ENCODE results near the gene ZNF217.
"Not testable (repeated sequence)": the region's sequence is repeated elsewhere in the genome, so short reads cannot be mapped to it uniquely, and the experiment has no call there.

ZNF217 gene

GRCh38 chr20:53593466-53594007 lies at the start of gene ZNF217:
ZNF217 (minus strand) TSS chr20:53593839; CDS start chr20:53582826, 11,013 bp downstream.
- not testable (repeated sequence) for DNase-seq

GRCh38 chr20:53643031-53643832 lies 49.6 kb upstream of the ZNF217 start:
- DNase-seq, result no peak

GRCh38 chr20:53642196-53643030 lies 48.8 kb upstream of the ZNF217 start:
- DNase-seq, result no peak

GRCh38 chr20:53639647-53640440 lies 46.2 kb upstream of the ZNF217 start:
- no peak for DNase-seq

- DNase-seq, result no peak
Measured at GRCh38 chr20:53639128-53639527, 45.5 kb upstream of the ZNF217 start.

- DNase-seq, result not testable (repeated sequence)
Measured at GRCh38 chr20:53637310-53637709, 43.7 kb upstream of the ZNF217 start.

- DNase-seq, result no peak
Measured at GRCh38 chr20:53636540-53637097, 43.0 kb upstream of the ZNF217 start.

- no peak for DNase-seq
Measured at GRCh38 chr20:53635221-53635620, 41.6 kb upstream of the ZNF217 start.

- no peak for DNase-seq
Measured at GRCh38 chr20:53631909-53632662, 38.4 kb upstream of the ZNF217 start.

- no peak for DNase-seq
Measured at GRCh38 chr20:53629436-53629835, 35.8 kb upstream of the ZNF217 start.

GRCh38 chr20:53628758-53629157 lies 35.1 kb upstream of the ZNF217 start:
- DNase-seq, result not testable (repeated sequence)

- DNase-seq, result no peak
Measured at GRCh38 chr20:53628076-53628475, 34.4 kb upstream of the ZNF217 start.

GRCh38 chr20:53627001-53627400 lies 33.4 kb upstream of the ZNF217 start:
- not testable (repeated sequence) for DNase-seq

GRCh38 chr20:53626584-53626983 lies 32.9 kb upstream of the ZNF217 start:
- DNase-seq, result no peak

- no peak for DNase-seq
Measured at GRCh38 chr20:53625311-53626129, 31.9 kb upstream of the ZNF217 start.

GRCh38 chr20:53624927-53625250 lies 31.2 kb upstream of the ZNF217 start:
- DNase-seq, result not testable (repeated sequence)

- peak; percentile 59 for DNase-seq
Measured at GRCh38 chr20:53623454-53624211, 30.0 kb upstream of the ZNF217 start.

GRCh38 chr20:53623134-53623453 lies 29.5 kb upstream of the ZNF217 start:
- DNase-seq, result no peak

GRCh38 chr20:53622247-53623133 lies 28.9 kb upstream of the ZNF217 start:
- no peak for DNase-seq
